G401 (cell line): Measurements from ENCODE around the gene PCSK6. TPM values are rescaled to one million over a fixed set of nuclear protein-coding genes. Genes with fewer than 3 reads are reported as not detected.

Source experiments
- DNase-seq: peaks from one replicate; pipeline ENCODE4 v3.0.0-alpha.2; 2015; ENCODE audit warnings: low spot score
- in situ Hi-C: cut with HindIII; loops from 2 replicates; pipeline ENCODE4 v1.10.0; 2016; ENCODE audit warnings: low sequenced_read_pairs, mixed read lengths
- total RNA-seq: library from RNA; depleted of rRNA; stranded (reverse); fragments of >200 nt; shearing (Covaris generic); gene quantifications from 2 replicates; pipeline ENCODE4 v1.2.3, GENCODE V29; 2014

Gene PCSK6
- total RNA-seq, 1 experiment from 2014 or later = 0.37 TPM

DNA sequence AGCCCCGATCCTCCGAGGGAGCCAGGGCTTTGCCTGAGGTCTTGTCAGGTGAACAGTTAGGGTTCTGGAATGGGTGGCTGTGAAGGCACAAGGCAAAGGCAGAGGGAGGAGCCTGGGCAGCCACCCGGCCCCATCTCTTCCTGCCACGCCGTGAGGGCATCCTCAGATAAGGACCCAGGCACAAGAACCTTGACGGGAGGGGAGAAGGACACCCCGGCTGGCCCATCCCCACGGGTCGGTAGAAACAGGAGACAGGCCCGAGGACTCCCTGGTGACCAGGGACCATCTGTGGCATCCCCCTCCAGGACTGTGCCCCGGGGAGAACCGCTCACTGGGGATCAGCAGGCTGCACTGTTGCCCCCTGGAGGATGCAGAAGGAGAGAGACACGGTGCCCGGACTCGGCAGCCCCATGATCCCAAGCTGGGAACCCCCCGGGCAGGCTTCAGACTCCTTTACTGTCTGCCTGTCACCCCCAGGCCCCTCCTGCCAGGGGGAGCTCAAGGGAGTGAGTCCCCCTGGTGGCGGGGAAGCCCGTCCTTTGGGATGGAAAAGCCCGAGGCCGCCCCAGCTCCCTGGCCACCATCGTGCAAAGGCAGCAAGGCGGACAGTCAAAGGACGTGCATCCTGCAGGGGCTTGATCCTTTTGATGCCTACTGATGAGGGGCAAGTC lies 12.3 kb upstream of the PCSK6 start:
- in situ Hi-C loops = no loop called here
- DNase-seq = no peak

DNA sequence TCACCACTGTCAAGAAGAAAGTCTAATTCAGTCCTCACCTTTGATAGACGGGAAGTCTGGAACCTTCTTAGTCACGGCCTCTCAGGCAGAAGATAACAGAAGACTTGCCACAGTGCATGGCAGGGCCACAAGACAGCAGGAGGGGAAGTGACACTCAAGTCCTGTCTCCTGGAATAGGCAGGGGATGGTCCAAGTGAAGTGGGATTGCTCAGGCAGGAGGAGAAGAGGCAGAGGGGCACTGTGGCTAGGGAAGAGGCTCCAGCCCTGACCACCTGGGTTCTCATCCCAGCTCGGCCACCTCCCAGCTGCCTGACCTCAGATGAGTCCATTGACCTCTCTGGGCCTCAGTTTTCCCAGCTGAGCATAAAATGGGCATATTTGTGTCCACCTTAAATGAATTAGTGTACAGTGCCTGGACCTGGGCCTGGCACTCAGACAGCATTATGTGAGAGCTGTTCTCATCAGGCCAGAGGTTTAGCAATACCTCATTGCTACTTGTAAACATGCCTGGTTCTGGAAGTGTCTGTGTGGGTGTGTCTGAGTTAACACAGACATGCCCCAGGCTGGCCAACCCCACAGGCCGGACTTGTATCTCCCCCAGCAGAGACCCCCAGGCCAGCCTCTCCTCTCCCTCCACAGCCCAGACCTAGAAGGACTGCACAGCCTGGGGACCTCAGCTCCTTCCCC lies 11.5 kb upstream of the PCSK6 start:
- no peak for DNase-seq
- in situ Hi-C loops = no loop called here

DNA sequence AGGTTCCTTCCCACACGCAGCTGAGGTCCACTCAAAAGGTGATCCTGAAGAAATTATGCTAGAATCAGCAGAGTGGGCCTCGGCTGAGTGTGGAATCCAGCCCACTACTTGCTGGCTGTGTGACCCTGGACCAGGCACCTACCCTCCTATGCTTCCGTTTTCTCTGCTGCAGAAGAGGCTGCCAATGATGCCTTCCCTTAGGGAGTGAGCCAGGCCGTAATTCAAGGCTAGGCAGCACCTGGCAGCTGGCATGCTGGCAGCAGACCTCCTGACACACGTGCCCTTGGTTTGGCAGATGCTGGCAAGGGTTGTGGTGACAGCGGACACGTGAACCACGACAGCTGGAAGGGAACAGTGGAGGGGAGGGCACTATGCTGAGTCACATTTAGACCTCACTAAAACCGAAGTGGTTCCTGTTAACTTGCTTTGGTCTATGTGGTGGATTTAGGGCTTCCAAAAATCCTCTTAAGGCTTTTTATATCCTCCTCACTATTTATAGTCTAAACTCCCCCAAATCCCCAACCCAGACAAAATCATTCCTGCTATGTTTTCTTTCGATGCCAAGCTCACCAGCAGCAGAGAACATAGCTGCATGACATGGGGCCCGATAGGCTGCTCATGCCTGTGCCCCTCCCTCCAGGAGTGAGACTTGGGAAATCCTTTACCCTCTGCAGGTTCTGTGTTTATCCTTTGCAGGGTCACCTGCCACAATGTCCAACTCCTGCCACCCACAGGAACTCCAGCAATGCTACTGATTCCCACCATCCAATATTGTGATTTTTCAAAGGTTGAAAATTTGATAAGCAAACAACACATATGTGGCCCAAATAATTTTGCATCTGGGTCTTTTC lies 10.6 kb upstream of the PCSK6 start:
- no peak for DNase-seq
- in situ Hi-C loops = no loop called here

DNA sequence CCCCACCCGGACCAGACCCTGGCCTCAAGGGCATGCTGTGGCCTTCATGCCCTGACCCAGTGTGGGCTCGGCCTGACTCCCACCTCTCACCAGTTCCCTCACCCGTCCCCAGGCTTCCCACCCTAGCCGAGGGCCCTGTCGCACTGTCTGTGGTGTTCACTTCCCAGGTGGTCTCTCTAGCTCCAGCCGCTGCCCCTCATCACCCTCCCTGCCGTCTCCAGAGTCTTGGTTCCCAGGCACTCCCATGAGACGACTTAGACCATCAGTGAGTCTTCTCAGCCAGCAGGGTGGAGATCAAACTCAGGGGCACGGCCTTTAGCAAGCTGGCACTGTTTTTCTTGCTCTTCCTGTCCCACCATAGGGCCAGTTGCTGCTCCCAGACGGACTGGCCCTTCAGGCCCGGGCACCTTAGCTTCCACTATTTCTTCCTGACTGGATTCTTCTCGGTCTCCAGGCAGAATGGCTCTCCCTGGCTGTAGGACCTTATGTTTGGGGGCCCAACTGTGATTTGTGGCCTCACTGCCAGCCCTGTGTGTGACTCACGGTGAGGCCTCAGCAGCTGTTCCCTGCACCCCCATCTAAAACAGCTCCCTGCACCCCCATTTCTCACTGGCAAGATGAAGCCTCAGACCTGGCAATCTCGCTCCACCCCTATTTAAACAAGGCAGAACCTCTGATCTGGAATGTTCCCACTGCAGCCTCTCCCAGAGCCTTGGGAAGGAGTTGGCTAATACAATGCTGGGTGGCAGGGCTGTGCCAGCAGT lies 9.4 kb upstream of the PCSK6 start:
- in situ Hi-C loops = no loop called here

DNA sequence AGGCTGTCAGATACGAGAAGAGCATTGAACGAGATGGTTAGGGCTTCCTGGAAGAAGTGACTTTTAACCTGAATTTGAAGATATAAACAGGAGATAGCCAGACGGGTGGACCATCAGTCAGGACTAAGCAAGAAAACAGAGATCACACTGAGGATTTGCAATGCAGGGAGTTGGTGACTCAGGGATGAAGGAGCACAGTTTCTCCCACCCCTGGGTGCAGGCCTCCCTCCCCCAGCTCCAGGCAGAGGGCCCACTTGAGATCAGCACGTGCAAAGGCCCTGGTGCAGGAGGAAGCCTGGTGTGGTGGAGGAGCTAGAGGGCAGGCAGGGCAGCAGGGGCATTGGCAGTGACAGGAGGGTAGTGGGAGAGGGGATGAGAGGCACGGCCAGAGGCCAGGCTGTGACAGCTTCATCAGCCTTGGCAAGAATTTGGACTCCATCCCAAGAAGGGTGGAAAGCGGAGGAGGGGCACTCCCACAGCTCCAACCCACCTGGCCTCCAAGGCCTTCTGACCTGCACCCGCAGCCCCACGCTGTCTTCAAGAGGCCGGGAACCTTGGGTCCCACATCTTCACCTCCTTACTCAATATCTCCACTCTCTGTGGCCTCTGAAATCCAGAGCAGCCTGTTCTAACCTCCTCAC lies 8.7 kb upstream of the PCSK6 start:
- in situ Hi-C loops = no loop called here
- DNase-seq = no peak

More for the DNA sequence above, 9.4 kb upstream of the PCSK6 start:
- DNase-seq = no peak

DNA sequence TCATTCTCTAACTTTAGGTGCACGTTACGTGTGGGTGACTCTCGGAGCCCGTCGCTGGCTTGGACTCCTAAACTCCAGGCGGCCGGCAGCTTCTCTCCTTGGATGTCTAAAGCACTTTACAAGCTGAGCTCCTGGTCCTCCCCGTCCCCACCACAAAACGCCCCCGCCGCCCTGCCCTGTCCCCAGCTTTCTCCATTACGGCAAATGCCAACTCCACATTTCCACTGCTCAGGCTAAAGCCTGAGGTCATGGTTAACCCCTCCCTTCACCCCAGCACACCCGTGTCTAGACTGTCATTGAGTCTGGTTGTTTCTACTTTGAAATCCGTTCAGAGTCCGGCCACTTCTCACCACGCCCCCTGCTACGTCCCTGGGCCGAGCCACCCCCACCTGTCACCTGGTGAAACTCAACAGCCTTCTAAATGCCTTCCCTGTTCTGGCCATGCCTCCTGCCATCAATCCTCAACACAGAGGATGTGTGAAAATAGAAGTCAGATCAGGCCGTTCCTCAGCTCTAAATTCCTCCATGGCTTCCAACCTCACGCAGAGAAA lies 8.1 kb upstream of the PCSK6 start:
- no peak for DNase-seq
- in situ Hi-C loops = no loop called here

DNA sequence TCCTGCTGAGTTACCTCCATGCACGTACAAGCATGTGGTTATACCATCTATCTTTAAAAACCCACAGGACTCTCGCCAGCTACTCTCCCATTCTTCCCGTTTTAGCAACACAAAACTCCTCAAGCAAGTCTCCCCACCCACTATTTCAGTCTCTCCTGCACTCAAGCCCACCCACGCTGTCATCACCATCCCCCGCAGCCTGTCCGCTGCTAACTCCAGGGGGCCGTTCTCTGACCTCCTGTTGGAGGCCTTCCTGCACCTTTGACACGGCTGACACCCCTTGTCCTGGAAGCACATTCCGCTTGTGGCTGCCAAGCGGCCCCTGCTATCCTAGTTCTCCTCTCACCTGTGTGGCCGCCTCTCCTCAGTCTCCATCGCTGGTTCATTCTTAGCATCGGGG lies 7.5 kb upstream of the PCSK6 start:
- in situ Hi-C loops = no loop called here
- no peak for DNase-seq

DNA sequence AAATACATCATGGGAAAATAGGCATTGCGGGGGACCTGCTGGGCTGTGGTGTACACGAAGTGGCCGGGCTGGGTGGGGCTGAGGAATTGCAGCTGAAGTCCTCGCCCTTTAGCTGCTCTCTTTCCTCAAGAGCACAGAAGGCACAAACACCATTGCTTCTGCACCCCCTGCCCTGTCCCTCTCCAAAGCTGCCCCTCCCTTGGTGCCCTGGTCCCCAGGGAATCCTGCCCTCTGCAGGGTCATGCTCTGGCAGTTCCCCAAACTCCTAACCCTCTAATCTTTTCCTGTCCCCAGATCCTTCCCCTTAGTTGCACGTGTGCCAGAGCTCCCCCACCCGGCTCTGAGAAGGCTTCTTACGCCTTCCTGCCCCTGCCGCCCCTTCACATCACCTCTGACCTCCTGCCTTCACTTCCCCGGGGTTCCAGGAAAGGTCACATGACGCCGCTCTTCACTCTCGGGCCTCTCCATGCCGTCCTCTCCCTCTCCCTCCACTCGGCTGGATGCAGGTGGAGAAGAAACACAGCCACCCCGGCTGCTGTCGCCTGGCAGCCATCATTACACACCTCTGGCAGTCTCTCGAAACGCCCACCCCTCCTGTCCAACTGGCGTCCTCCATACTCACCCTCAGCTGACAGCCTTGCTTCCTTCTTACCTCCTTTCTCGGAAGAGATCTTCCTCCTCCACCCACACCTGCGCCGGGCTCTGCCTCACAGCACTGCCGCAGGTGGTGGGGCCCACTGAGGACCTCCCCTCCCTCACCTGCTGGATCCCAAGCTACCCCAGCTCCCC lies 6.9 kb upstream of the PCSK6 start:
- in situ Hi-C loops = no loop called here
- no peak for DNase-seq

DNA sequence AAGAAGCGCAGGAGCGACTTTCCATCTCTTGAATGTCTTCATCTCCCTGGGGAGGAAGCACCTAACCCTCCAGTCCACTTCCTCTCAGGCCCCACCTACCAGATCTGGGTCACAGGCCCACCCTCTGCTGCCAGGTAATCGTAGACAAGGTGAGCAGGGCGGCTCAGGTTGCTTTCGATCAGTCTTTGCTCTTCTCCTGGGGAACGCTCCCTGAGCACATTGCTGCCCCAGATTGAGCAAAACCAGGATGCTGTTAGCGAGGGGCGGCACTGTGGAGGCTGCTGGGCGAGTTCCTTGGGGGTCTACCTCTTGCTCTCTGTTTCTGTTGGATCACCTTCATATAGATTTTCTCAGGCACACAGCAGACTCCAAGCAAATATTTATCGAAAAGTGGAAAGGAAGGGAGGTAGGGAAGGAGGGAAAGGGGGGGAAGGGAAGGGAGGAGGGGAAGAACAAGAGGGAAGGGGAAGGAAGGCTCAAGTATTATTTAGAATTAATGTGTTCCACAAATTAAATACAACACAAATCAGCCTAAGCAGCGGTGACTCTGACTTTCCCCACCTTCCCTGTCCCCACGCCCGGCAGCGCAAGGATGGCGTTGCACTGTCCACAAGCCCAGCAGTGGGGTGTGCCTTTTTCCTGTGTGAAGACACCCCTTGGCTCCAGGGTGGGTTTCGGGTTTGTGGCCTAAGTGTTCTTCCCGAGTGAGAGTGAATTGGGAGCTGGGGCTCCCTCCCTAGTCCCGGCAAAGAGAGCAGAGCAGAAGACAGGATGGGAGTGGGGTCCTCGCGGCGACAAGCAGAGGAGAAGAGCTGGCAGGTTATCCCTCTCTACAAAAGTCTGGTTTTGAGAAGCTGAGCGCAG lies 6.1 kb upstream of the PCSK6 start:
- in situ Hi-C loops = no loop called here
- no peak for DNase-seq

DNA sequence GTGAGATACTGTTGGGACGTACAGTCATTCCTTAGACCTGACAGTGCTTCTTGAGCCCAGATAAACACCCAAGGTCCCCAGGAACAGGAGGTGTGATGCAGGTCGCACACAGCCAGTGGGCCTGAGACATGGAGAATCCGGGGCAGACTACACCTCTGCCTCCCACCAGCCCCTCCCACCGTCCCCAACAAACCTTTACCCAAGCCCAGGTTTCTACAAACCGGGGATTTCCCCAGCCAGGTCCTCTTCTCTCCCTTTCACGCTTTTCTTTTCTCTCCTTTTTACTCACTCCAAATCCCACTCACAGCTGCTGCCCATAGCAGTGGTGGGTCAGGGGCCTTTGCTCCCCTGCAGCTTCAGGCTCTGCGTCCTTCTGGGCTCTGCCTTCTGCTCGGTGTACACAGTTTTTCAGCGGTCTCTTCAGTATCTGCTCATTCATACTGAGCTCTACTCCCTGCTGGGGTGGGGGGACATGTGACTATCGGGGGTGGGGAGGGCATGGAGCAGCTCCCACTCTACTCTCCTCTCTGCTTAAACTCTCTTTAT lies 4.8 kb upstream of the PCSK6 start:
- DNase-seq = no peak
- in situ Hi-C loops = no loop called here

DNA sequence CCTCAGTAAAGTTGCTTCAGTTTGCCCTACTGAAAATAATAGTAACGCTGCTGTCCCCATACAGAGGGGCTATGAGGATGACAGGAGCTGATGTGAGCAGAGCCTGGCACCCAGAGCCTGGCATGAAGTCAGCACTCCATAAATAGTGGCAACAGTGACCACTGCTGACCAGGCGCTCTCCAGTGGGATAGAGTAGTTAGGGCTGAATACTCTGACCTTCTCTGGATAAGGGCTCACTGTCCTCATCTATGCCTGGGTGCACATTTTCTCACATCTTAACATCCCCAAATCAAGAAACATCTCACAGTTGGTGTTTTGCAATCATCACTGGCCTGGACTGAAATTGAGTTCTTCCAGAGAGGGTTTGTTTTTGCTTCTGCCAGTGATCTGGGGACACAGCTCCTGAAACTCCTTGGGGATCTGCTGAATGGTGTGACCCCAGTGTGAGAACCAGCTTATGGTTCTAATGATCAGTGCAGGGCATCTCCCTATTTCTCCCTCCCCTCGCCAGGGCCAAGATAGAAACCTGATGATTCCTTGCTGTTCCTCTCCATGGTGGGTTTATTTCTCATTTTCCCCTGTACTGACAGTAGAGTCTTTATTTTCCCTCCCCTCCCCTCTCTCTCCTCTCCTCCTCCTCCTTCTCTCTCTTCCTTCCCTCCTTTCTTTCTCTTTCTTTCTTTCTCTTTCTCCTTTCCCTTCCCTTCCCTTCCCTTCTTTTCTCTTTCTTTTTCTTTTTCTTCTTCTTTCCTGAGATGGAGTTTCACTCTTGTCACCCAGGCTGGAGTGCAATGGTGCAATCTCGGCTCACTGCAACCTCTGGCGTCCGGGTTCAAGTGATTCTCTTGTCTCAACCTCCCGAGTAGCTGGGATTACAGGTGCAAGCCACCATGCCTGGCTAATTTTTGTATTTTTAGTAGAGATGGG lies 3.5 kb upstream of the PCSK6 start:
- in situ Hi-C loops = no loop called here

DNA sequence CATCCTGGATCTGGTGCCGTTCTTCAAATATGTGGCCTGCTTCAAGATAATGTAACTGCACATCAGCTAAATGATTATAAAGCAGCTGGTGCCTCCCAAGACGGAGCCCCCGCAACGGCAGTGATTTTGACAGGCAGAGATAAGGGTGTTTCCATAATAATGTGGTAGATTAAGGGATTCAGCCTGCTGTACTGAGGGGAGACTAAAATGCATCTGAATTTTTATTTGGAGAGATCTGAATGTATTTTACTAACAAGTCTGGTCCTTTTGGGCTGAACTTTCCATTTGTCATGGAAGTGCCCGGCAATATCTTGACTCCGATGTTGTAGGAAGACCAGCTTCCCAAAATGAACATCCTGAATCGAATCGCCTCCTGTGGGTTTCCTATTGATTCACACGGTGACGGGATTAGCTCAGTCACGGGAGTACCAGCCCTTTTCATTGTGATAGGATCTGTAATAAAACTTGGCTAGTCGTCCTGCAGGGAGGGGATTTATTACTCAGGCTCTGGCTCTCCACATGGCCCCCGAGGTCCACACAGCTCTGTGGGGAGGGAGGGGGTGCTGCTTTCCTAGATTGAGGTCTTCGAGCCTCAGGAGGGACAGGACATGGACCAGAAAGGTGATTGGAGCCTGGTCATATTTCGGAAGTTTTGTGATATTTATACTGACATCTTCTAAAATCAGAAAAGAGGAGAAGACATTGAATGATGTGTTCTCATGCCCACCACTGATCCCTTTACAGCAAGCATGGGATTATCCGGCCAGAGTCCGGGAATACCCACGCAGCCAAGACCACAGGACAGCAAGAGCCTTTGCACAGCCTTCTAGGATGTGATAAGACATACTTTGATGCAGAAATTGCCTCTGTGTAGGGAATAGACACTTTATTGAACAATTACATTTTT lies 2.5 kb upstream of the PCSK6 start:
- no peak for DNase-seq
- in situ Hi-C loops = no loop called here

More for the DNA sequence above, 3.5 kb upstream of the PCSK6 start:
- no peak for DNase-seq

DNA sequence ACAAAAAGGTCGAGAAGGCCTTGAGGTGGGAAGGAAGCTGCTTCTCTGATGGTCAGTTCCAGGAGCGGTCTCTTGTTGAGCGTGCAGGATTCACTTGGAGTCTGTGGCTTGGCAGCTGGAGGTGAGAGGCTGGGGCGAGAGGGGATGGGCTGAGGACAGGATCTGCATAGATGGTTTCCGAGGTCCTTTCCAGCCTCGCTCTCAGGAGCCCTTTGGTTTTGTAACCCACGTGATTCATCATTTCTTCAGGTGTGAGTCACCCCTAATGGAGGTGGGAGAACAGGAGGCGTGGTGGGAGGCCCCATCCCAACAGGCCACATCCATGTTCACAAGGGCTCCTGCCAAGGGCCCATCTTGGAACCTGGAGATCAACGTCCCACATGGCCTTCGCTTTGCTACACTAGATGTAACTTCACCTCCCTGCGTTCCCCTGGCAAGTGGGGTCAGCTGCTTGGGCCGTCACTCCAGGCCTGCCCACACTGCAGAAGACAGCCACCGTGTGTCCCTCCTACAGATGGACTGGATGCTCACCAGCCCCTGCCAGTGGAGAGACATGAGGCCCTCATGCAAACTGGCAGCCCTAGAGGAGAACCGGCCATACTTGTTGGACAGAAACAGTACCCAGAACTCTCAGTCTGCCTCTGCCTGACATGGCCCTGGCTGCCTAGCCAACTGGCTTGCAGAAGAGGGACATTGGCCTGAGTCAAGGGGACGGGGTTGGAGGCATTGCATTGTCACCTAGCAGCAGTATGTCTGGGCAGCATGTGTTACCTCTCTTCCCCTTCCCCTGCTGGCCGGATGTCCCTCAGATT lies 1.6 kb upstream of the PCSK6 start:
- DNase-seq = no peak
- in situ Hi-C loops = no loop called here

DNA sequence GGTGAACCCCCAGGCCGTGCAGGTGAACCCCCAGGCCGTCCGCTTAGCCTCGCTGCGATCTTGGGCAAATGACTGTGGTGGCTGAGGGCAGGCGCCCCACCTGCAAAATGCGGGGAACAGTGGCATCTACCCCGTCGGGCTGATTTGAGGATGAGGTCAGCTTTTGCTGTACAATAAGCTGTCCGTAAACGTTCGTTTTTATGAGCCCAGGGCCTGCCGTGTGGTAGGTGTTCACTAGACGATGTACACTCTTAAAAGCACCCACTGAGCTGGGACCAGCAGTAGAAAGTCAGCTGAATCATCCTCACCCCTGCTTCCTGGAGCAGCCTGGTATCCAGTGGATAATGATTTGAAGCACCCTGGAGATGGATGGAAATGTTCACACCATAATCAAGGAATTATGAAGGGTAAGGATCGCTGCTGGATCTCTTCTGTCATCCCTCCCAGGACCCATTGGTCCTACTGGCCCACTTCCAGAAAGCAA lies 943 bp upstream of the PCSK6 start:
- DNase-seq = no peak
- in situ Hi-C loops = no loop called here
